Esophagus squamous epithelium (tissue), 5 donors: ENCODE data around the gene DOC2B. TPM values are rescaled to one million over a fixed set of nuclear protein-coding genes. Genes with fewer than 3 reads are reported as not detected.
A peak's percentile ranks its signal among the peaks of the same experiment; 100 is the strongest.

Source experiments
- DNase-seq: peaks from one replicate; lab custom pipeline; 2025; lab: John Stamatoyannopoulos, UW
- H3K27ac ChIP-seq, 4 donors: fragments of 200-600 bp; sonication (generic); one replicate each; pipeline ENCODE4 v1.5.1; 2016 to 2019; ENCODE audit warnings: mild to moderate bottlenecking in 1 of 4
- H3K27me3 ChIP-seq, 4 donors: fragments of 200-600 bp; sonication (generic); 1 replicate in 3 of 4; 2 replicates in 1 of 4; pipeline versions ENCODE4 v1.5.1 to v1.6.0; 2017 to 2021; ENCODE audit warnings: antibody characterized with exemption in 1 of 4
- H3K36me3 ChIP-seq, 3 donors: fragments of 200-600 bp; sonication (generic); one replicate each; pipeline ENCODE4 v1.5.1; 2016 to 2019
- H3K4me1 ChIP-seq, 3 donors: fragments of 200-600 bp; sonication (generic); one replicate each; pipeline ENCODE4 v1.5.1; 2017 to 2019
- H3K4me3 ChIP-seq, 4 donors: fragments of 200-600 bp; sonication (generic); 1 replicate in 3 of 4; 2 replicates in 1 of 4; pipeline ENCODE4 v1.5.1; 2016 to 2019; ENCODE audit warnings: mild to moderate bottlenecking in 2 of 4, moderate library complexity in 1 of 4
- H3K9me3 ChIP-seq, 3 donors: fragments of 200-600 bp; sonication (generic); one replicate each; pipeline ENCODE4 v1.5.1; 2016 to 2019
- CTCF ChIP-seq, 6 experiments: fragments of 450-650 bp in 4 of 6; fragments of 200-600 bp in 2 of 6; sonication (generic) in 2 of 6; IDR thresholded peaks; one replicate each; pipeline ENCODE4 v1.5.1; 2016 to 2019; ENCODE audit warnings: antibody characterized with exemption in 6 of 6, mild to moderate bottlenecking in 4 of 6, moderate library complexity in 4 of 6
- POLR2A ChIP-seq, 4 donors: fragments of 450-650 bp; IDR thresholded peaks; one replicate each; pipeline ENCODE4 v1.6.1; 2017; ENCODE audit warnings: antibody characterized with exemption in 4 of 4, mild to moderate bottlenecking in 4 of 4, moderate library complexity in 3 of 4
- WGBS, 2 donors: methylation state at CpG; one replicate each; pipeline ENCODE4 v1.1.5; 2018; 5-methylcytosine and 5-hydroxymethylcytosine counted together
- intact Hi-C: fragments of 100-400 bp; cut with DNase I; formaldehyde crosslinking; loops from one replicate; pipeline ENCODE4 v1.15.0; 2022
- total RNA-seq, 4 donors: library from RNA; depleted of rRNA; stranded (reverse); fragments of >200 nt; gene quantifications; one replicate each; pipeline ENCODE4 v1.1.0, GENCODE V29; 2016
- donor health status: DM: yes; HTN: yes; CAD: no.

The DOC2B gene
- total RNA-seq, 4 donors from 2014 or later: 8.4 to 44.9 (median 26.2) TPM

GRCh38 chr17:180381-181244 lies 837 bp downstream of the DOC2B start:
- H3K36me3 ChIP-seq: no peaks in the 10 kb centered on the region
- peak overlapping the region; percentile 56 to 84 (median 78) for H3K27ac ChIP-seq
- WGBS, 2 donors: 3 to 12% methylated on average over 7 to 13 of the region's 112 CpGs
- DNase-seq: no peak
- peaks cover 25 to 71% (median 48%) of the 10 kb centered on the region in 3 donors for H3K4me1 ChIP-seq
- H3K27me3 ChIP-seq: peaks cover 0 to 86% (median 0%) of the 10 kb centered on the region in 4 donors
- H3K9me3 ChIP-seq: no peaks in the 10 kb centered on the region
- TF ChIP-seq POLR2A (IDR thresholded peaks at IDR 0.05): no peak
- TF ChIP-seq CTCF (IDR thresholded peaks at IDR 0.05): no peak
- intact Hi-C loops: no loop called here
- H3K4me3 ChIP-seq: peak overlapping the region; percentile 34 to 79 (median 61)

- TF ChIP-seq POLR2A (IDR thresholded peaks at IDR 0.05) (no peak), CTCF (IDR thresholded peaks at IDR 0.05) (no peak)
- intact Hi-C loops: no loop called here
- H3K9me3 ChIP-seq: no peaks in the 10 kb centered on the region
- peak overlapping the region; percentile 56 to 84 (median 78) for H3K27ac ChIP-seq
- peaks cover 25 to 64% (median 41%) of the 10 kb centered on the region in 3 donors for H3K4me1 ChIP-seq
- no peak for DNase-seq
- H3K27me3 ChIP-seq: peaks cover 0 to 86% (median 0%) of the 10 kb centered on the region in 4 donors
- peak overlapping the region; percentile 34 to 79 (median 61) for H3K4me3 ChIP-seq
- no peaks in the 10 kb centered on the region for H3K36me3 ChIP-seq
- WGBS, 2 donors: 5% methylated on average over 4 of the region's 32 CpGs; no CpG with 5 or more reads in 1 of the 2 donors
These were observed 1.6 kb downstream of the DOC2B start for GRCh38 chr17:179781-180380.

- no peaks in the 10 kb centered on the region for H3K9me3 ChIP-seq
- DNase-seq: no peak
- peaks cover 0 to 77% (median 0%) of the 10 kb centered on the region in 4 donors for H3K27me3 ChIP-seq
- TF ChIP-seq POLR2A (IDR thresholded peaks at IDR 0.05) (no peak), CTCF (IDR thresholded peaks at IDR 0.05) (no peak)
- intact Hi-C loops: no loop called here
- WGBS, 2 donors: no CpG with 5 or more reads among the region's 5 CpGs
- H3K4me3 ChIP-seq: peak overlapping the region in 3 of 4 donors; percentile 34 to 79 (median 62)
- peaks cover 25 to 56% (median 35%) of the 10 kb centered on the region in 3 donors for H3K4me1 ChIP-seq
- peak overlapping the region; percentile 39 to 83 (median 64) for H3K27ac ChIP-seq
- H3K36me3 ChIP-seq: no peaks in the 10 kb centered on the region
These were observed 2.4 kb downstream of the DOC2B start for GRCh38 chr17:179066-179432.

- no peaks in the 10 kb centered on the region for H3K36me3 ChIP-seq
- H3K27ac ChIP-seq: peak overlapping the region in 3 of 4 donors; percentile 39 to 83 (median 56)
- DNase-seq: no peak
- TF ChIP-seq CTCF (IDR thresholded peaks at IDR 0.05) (no peak), POLR2A (IDR thresholded peaks at IDR 0.05) (no peak)
- H3K27me3 ChIP-seq: peaks cover 0 to 72% (median 0%) of the 10 kb centered on the region in 4 donors
- peak overlapping the region in 2 of 4 donors; percentile 62 to 79 for H3K4me3 ChIP-seq
- no peaks in the 10 kb centered on the region for H3K9me3 ChIP-seq
- peaks cover 25 to 50% (median 30%) of the 10 kb centered on the region in 3 donors for H3K4me1 ChIP-seq
- WGBS, 2 donors: 75 to 87% methylated on average over 4 to 10 of the region's 12 CpGs
- intact Hi-C loops: no loop called here
These were observed 3.0 kb downstream of the DOC2B start for GRCh38 chr17:178292-179065.
